Measurements from ENCODE around the gene CBFA2T3. TPM values are rescaled to one million over a fixed set of nuclear protein-coding genes. Genes with fewer than 3 reads are reported as not detected.

The CBFA2T3 gene
- total and polyA plus RNA-seq, 2 of the 13 experiments (the other 11 are each of a cell fraction or from before 2014, with no cell fraction given): 0.05 TPM; not detected in 1

DNA sequence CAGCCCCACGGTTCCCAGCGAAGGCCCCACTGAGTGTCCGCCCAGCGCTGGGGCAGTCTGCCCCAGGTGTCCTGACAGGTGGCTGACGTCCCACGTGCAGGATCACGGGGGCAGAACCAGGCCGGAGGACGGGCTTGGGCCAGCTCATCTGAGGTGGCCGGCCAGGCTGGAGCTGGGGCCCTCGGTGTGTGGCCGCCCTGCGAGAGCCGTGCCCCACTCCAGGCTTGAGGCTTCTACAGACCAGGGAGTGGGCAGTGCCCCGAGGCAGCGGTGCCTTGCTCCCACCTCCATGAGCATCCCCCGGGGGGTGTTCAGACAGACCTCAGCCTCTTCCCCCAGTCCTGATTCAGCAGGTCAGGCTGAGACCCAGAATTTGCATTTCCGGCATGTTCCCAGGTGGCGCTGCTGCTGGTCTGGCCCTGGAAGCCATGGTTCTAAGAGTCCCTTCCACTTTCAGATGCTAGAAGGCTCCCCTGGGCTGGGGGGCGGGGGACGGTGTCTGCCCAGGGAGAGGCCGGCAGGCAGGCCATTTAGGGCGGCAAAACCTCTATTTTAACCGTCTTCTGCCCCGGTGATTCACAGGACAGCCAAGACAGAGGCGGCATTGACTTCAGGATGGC, 75.2 kb downstream of the CBFA2T3 start:
- Histone ChIP-seq H3K36me3 (replicated peaks in 1 of 2; ENCODE audit: control insufficient read depth in 1 of 2, insufficient read depth in 2 of 2, low read length in 2 of 2) (no peaks in the 10 kb centered on the region), H3K27me3 (ENCODE audit: control insufficient read depth in 1 of 2, insufficient read depth in 2 of 2, low read length in 2 of 2) (peaks cover 53 to 96% of the 10 kb centered on the region in 2 experiments), H3K79me2 (ENCODE audit: insufficient read depth, low read length) (no peaks in the 10 kb centered on the region), H3K4me1 (ENCODE audit: insufficient read depth, low read length) (peaks cover 10% of the 10 kb centered on the region), H3K27ac (ENCODE audit: extremely low read length, insufficient read depth, low read length) (no peak overlapping the region), H3K4me2 (ENCODE audit: low read depth, low read length) (peak overlapping the region; percentile 53), H3K4me3 (replicated peaks in 1 of 3; ENCODE audit: insufficient read depth in 1 of 3, low read depth in 2 of 3, low read length in 3 of 3) (peak overlapping the region; percentile 1 to 55 (median 4); a peak in 2 of 6 replicates), H4K20me1 (ENCODE audit: insufficient read depth, low read length) (no peaks in the 10 kb centered on the region; the same call in 1 of the 2 replicates), H3K9me3 (ENCODE audit: low read length) (no peaks in the 10 kb centered on the region), H3K9ac (ENCODE audit: insufficient read depth, low read depth, low read length) (no peak overlapping the region), H2AFZ (ENCODE audit: low read length) (no peak overlapping the region)
- intact Hi-C loops (cut with micrococcal nuclease; ENCODE audit: unreplicated experiment) (no loop called here), in situ Hi-C loops (cut with HindIII; ENCODE audit: extremely low pct_ligation_motif_present, low pct_unique_long_range_greater_than_20kb) (no loop called here)
- peak; percentile 58 for ATAC-seq
- peak; percentile 21 for FAIRE-seq
- POLR2A ChIA-PET: no interaction called here
- DNase-seq (ENCODE audit: low spot score): no peak
- WGBS (ENCODE audit: low lambda C conversion rate): 24% methylated on average over 15 of the region's 26 CpGs
- BruUV-seq (replicated peaks): no TSS peak
- CTCF ChIA-PET (ENCODE audit: low intra/inter-chr PET ratio, low total read pairs): no interaction called here
- TF ChIP-seq PAWR (CRISPR knock-in tag; IDR thresholded peaks at IDR 0.05; ENCODE audit: borderline replicate concordance) (no peak), KDM6A (CRISPR knock-in tag; IDR thresholded peaks at IDR 0.05; ENCODE audit: low read depth) (no peak), ZNF432 (CRISPR knock-in tag; IDR thresholded peaks at IDR 0.05; ENCODE audit: borderline replicate concordance) (no peak), DNMT1 (CRISPR knock-in tag; IDR thresholded peaks at IDR 0.05) (0 out of 2 replicates have a peak, but pooled peaks have one; percentile 27), RORA (CRISPR knock-in tag; IDR thresholded peaks at IDR 0.05) (no peak), ZBTB44 (CRISPR knock-in tag; IDR thresholded peaks at IDR 0.05) (no peak), IRF2 (CRISPR knock-in tag; IDR thresholded peaks at IDR 0.05) (no peak), ARID3A (IDR thresholded peaks at IDR 0.05; ENCODE audit: low read depth, low read length) (no peak), TIGD3 (CRISPR knock-in tag; IDR thresholded peaks at IDR 0.05; ENCODE audit: borderline replicate concordance) (no peak), ETV5 (CRISPR knock-in tag; IDR thresholded peaks at IDR 0.05; ENCODE audit: borderline replicate concordance) (no peak; the same call in 1 of the 2 replicates)
- TF ChIP-seq, protein P1, sequence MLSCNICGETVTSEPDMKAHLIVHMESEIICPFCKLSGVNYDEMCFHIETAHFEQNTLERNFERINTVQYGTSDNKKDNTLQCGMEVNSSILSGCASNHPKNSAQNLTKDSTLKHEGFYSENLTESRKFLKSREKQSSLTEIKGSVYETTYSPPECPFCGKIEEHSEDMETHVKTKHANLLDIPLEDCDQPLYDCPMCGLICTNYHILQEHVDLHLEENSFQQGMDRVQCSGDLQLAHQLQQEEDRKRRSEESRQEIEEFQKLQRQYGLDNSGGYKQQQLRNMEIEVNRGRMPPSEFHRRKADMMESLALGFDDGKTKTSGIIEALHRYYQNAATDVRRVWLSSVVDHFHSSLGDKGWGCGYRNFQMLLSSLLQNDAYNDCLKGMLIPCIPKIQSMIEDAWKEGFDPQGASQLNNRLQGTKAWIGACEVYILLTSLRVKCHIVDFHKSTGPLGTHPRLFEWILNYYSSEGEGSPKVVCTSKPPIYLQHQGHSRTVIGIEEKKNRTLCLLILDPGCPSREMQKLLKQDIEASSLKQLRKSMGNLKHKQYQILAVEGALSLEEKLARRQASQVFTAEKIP (CRISPR knock-in tag; IDR thresholded peaks at IDR 0.05; ENCODE audit: borderline replicate concordance): no peak
- TF ChIP-seq, protein P2, sequence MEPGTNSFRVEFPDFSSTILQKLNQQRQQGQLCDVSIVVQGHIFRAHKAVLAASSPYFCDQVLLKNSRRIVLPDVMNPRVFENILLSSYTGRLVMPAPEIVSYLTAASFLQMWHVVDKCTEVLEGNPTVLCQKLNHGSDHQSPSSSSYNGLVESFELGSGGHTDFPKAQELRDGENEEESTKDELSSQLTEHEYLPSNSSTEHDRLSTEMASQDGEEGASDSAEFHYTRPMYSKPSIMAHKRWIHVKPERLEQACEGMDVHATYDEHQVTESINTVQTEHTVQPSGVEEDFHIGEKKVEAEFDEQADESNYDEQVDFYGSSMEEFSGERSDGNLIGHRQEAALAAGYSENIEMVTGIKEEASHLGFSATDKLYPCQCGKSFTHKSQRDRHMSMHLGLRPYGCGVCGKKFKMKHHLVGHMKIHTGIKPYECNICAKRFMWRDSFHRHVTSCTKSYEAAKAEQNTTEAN (CRISPR knock-in tag; conservative IDR thresholded peaks at IDR 0.05): no peak
- TF ChIP-seq, protein P3, sequence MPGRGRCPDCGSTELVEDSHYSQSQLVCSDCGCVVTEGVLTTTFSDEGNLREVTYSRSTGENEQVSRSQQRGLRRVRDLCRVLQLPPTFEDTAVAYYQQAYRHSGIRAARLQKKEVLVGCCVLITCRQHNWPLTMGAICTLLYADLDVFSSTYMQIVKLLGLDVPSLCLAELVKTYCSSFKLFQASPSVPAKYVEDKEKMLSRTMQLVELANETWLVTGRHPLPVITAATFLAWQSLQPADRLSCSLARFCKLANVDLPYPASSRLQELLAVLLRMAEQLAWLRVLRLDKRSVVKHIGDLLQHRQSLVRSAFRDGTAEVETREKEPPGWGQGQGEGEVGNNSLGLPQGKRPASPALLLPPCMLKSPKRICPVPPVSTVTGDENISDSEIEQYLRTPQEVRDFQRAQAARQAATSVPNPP (CRISPR knock-in tag; IDR thresholded peaks at IDR 0.05): no peak

Data from HepG2 (cell line).